B cell (primary cell): ENCODE data around the gene KRTAP4-11. TPM values are rescaled to one million over a fixed set of nuclear protein-coding genes. Genes with fewer than 3 reads are reported as not detected.

Source experiments
- ATAC-seq: fragments of 200-7000 bp; cut with Tn5 transposase; one replicate; pipeline ENCODE4 v1.10.0; 2021; ENCODE audit warnings: low read depth, mild to moderate bottlenecking, moderate number of reproducible peaks, moderate library complexity
- CTCF ChIA-PET: fragments of 350-600 bp; sonication (Branson Sonifier 250); formaldehyde crosslinking; loops from one replicate; lab custom pipeline; 2021; ENCODE audit warnings: antibody characterized with exemption, inconsistent platforms; lab: Charles Lee
- POLR2A ChIA-PET: fragments of 350-600 bp; sonication (Branson Sonifier 250); formaldehyde crosslinking; loops from one replicate; lab custom pipeline; 2021; ENCODE audit warnings: antibody characterized with exemption; lab: Charles Lee
- DNase-seq: peaks from one replicate; pipeline ENCODE4 v3.0.0; 2013
- H2AFZ ChIP-seq: 2 replicates; pipeline ENCODE4 v1.6.1; 2012; ENCODE audit warnings: mild to moderate bottlenecking, low read depth, low read length; ENCODE audit not compliant: insufficient read depth, poor library complexity, severe bottlenecking
- H3K27ac ChIP-seq, 2 donors: 1 replicate in 1 of 2; 2 replicates in 1 of 2; pipeline ENCODE4 v1.5.1; 2012 to 2013; ENCODE audit warnings: low read length in 2 of 2, mild to moderate bottlenecking in 2 of 2, moderate library complexity in 1 of 2
- H3K27me3 ChIP-seq, 4 experiments: fragments of 200-600 bp in 1 of 4; sonication (generic) in 1 of 4; replicated peaks in 1 of 4; 1 replicate in 2 of 4; 2 replicates in 2 of 4; pipeline versions ENCODE4 v1.6.1 to v1.7.0; 2013 to 2016; ENCODE audit warnings: low read length in 3 of 4, mild to moderate bottlenecking in 2 of 4, mixed read lengths in 1 of 4, moderate library complexity in 1 of 4; ENCODE audit not compliant: insufficient read depth in 4 of 4, control insufficient read depth in 3 of 4; ENCODE audit errors: control extremely low read depth in 1 of 4
- H3K36me3 ChIP-seq, 2 experiments: replicated peaks in 1 of 2; 1 replicate in 1 of 2; 2 replicates in 1 of 2; pipeline versions ENCODE4 v1.6.1 to v1.7.1; 2013; ENCODE audit warnings: low read length in 1 of 2; ENCODE audit not compliant: insufficient read depth in 2 of 2, control insufficient read depth in 1 of 2; ENCODE audit errors: control extremely low read depth in 1 of 2, extremely low read depth in 1 of 2
- H3K4me1 ChIP-seq, 2 donors: fragments of 200-600 bp in 1 of 2; sonication (generic) in 1 of 2; 1 replicate in 1 of 2; 2 replicates in 1 of 2; pipeline versions ENCODE4 v1.5.1 to v1.6.1; 2013 to 2017; ENCODE audit warnings: low read length in 2 of 2; ENCODE audit not compliant: control insufficient read depth in 2 of 2, insufficient read depth in 2 of 2
- H3K4me2 ChIP-seq: replicated peaks from 2 replicates; pipeline ENCODE3; 2012; ENCODE audit warnings: mild to moderate bottlenecking, low read depth, low read length; ENCODE audit not compliant: poor library complexity, severe bottlenecking
- H3K4me3 ChIP-seq, 5 experiments: fragments of 200-600 bp in 1 of 5; sonication (generic) in 1 of 5; 1 replicate in 3 of 5; 2 replicates in 2 of 5; pipeline versions ENCODE4 v1.5.1 to v1.7.0; 2011 to 2016; ENCODE audit warnings: low read length in 4 of 5, mild to moderate bottlenecking in 4 of 5, low read depth in 2 of 5, control low read depth in 1 of 5, moderate library complexity in 1 of 5; ENCODE audit not compliant: insufficient read depth in 1 of 5; ENCODE audit errors: control extremely low read depth in 1 of 5, extremely low read depth in 1 of 5
- H3K79me2 ChIP-seq: fragments of 200-600 bp; sonication (generic); one replicate; pipeline ENCODE4 v1.6.0; 2016; ENCODE audit warnings: low read length; ENCODE audit not compliant: control insufficient read depth, insufficient read depth
- H3K9ac ChIP-seq: fragments of 200-600 bp; sonication (generic); 2 replicates; pipeline ENCODE4 v1.6.1; 2017; ENCODE audit warnings: mild to moderate bottlenecking, low read length, moderate library complexity
- H3K9me3 ChIP-seq, 3 donors: one replicate each; pipeline versions ENCODE4 v1.6.1 to v1.7.1; 2013; ENCODE audit warnings: low read length in 2 of 3; ENCODE audit not compliant: control insufficient read depth in 2 of 3, insufficient read depth in 1 of 3; ENCODE audit errors: control extremely low read depth in 1 of 3
- H4K20me1 ChIP-seq: 2 replicates; pipeline ENCODE4 v1.6.0; 2012; ENCODE audit warnings: mild to moderate bottlenecking, low read length; ENCODE audit not compliant: insufficient read depth, control insufficient read depth, poor library complexity, severe bottlenecking
- H3K27ac Mint-ChIP-seq: one replicate; pipeline ENCODE4 v1.8.0; 2021; ENCODE audit warnings: mixed read lengths
- H3K27me3 Mint-ChIP-seq: one replicate; pipeline ENCODE4 v1.8.0; 2021; ENCODE audit warnings: mixed read lengths
- H3K4me1 Mint-ChIP-seq: one replicate; pipeline ENCODE4 v1.8.0; 2021; ENCODE audit warnings: mixed read lengths
- H3K4me3 Mint-ChIP-seq: one replicate; pipeline ENCODE4 v1.8.0; 2021; ENCODE audit warnings: mixed read lengths
- H3K9me3 Mint-ChIP-seq: one replicate; pipeline ENCODE4 v1.8.0; 2022; ENCODE audit warnings: mixed read lengths; ENCODE audit not compliant: insufficient read depth
- CTCF ChIP-seq: fragments of 200-600 bp; IDR thresholded peaks from one replicate; pipeline ENCODE4 v1.8.0; 2022; ENCODE audit warnings: antibody characterized with exemption, mild to moderate bottlenecking
- EZH2 ChIP-seq: IDR thresholded peaks from 2 replicates; pipeline ENCODE4 v1.6.1; 2012; ENCODE audit warnings: borderline replicate concordance, low read depth, mild to moderate bottlenecking, moderate library complexity, low read length; ENCODE audit not compliant: insufficient read depth, poor library complexity, severe bottlenecking
- WGBS: methylation state at CpG from one replicate; pipeline ENCODE4 v1.1.5; 2013; ENCODE audit warnings: missing lambda C conversion rate; ENCODE audit not compliant: insufficient coverage; 5-methylcytosine and 5-hydroxymethylcytosine counted together
- intact Hi-C: fragments of 100-400 bp; cut with micrococcal nuclease; formaldehyde crosslinking; loops from one replicate; pipeline ENCODE4 v1.10.0; 2022
- polyA plus RNA-seq: library from polyadenylated mRNA; depleted of rRNA; stranded (reverse); fragments of >200 nt; gene quantifications from 2 replicates; pipeline ENCODE4 v1.2.3, GENCODE V29; 2012
- total RNA-seq, 2 donors: library from RNA; stranded (reverse); fragments of 120-200 nt in 1 of 2; gene quantifications; 1 replicate in 1 of 2; 2 replicates in 1 of 2; pipeline versions ENCODE4 v1.2.3 to v1.2.4, GENCODE V29; 2013 to 2022

Gene KRTAP4-11
- total and polyA plus RNA-seq, 2 donors (not counting 1 experiment from before 2014, with no cell fraction given) = not detected

GRCh38 chr17:41153856-41154255 lies 35.7 kb upstream of the KRTAP4-11 start:
- H3K4me2 ChIP-seq = no peak overlapping the region
- peaks cover 0 to 8% (median 0%) of the 10 kb centered on the region in 4 experiments for H3K27me3 ChIP-seq
- no peaks in the 10 kb centered on the region for H3K4me1 ChIP-seq
- ChIA-PET CTCF (no interaction called here), POLR2A (no interaction called here)
- peaks cover 26% of the 10 kb centered on the region for H3K27me3 Mint-ChIP-seq
- H3K4me3 ChIP-seq = no peak overlapping the region
- H3K36me3 ChIP-seq = no peaks in the 10 kb centered on the region
- no peak overlapping the region for H3K27ac ChIP-seq
- no peaks in the 10 kb centered on the region for H3K79me2 ChIP-seq
- intact Hi-C loops = no loop called here
- H4K20me1 ChIP-seq = no peaks in the 10 kb centered on the region
- ATAC-seq (no peak), DNase-seq (no peak)
- H3K4me1 Mint-ChIP-seq = no peaks in the 10 kb centered on the region
- no peak overlapping the region for H2AFZ ChIP-seq
- no peaks in the 10 kb centered on the region for H3K9me3 Mint-ChIP-seq
- TF ChIP-seq EZH2 = no peak
- no peak for TF ChIP-seq CTCF
- no peak overlapping the region for H3K9ac ChIP-seq
- H3K9me3 ChIP-seq = no peaks in the 10 kb centered on the region
- WGBS = no CpG with 5 or more reads among the region's 2 CpGs
- no peak overlapping the region for H3K27ac Mint-ChIP-seq
- H3K4me3 Mint-ChIP-seq = no peak overlapping the region

- no peaks in the 10 kb centered on the region for H3K9me3 Mint-ChIP-seq
- Histone ChIP-seq H3K9me3 (no peaks in the 10 kb centered on the region), H3K4me3 (no peak overlapping the region), H2AFZ (no peak overlapping the region), H3K4me1 (no peaks in the 10 kb centered on the region), H3K27me3 (no peaks in the 10 kb centered on the region), H3K4me2 (no peak overlapping the region), H4K20me1 (no peaks in the 10 kb centered on the region), H3K36me3 (no peaks in the 10 kb centered on the region), H3K79me2 (no peaks in the 10 kb centered on the region), H3K9ac (no peak overlapping the region), H3K27ac (no peak overlapping the region)
- ChIA-PET POLR2A (no interaction called here), CTCF (no interaction called here)
- H3K27ac Mint-ChIP-seq = no peak overlapping the region
- TF ChIP-seq EZH2 = no peak
- no peak for TF ChIP-seq CTCF
- DNase-seq (no peak), ATAC-seq (no peak)
- no peaks in the 10 kb centered on the region for H3K4me1 Mint-ChIP-seq
- intact Hi-C loops = no loop called here
- WGBS = no CpG with 5 or more reads among the region's 2 CpGs
- H3K4me3 Mint-ChIP-seq = no peak overlapping the region
- H3K27me3 Mint-ChIP-seq = peaks cover 11% of the 10 kb centered on the region
These were observed 33.4 kb upstream of the KRTAP4-11 start for GRCh38 chr17:41151525-41151924.
